Psoas muscle (tissue), 8 donors: ENCODE results near the gene BCL6B. TPM values are rescaled to one million over a fixed set of nuclear protein-coding genes. Genes with fewer than 3 reads are reported as not detected.

Experiments
- ATAC-seq, 4 donors: fragments of 200-7000 bp; cut with Tn5 transposase; one replicate each; pipeline ENCODE4 v1.9.1; 2020; ENCODE audit warnings: moderate library complexity in 3 of 4, mild to moderate bottlenecking in 2 of 4
- DNase-seq, 2 donors: peaks; one replicate each; pipeline ENCODE4 v3.0.0-alpha.2; 2020
- H3K27ac ChIP-seq: fragments of 200-600 bp; one replicate; pipeline ENCODE4 v1.8.0; 2022
- H3K27me3 ChIP-seq, 3 donors: fragments of 200-600 bp in 1 of 3; one replicate each; pipeline versions ENCODE4 v1.6.1 to v1.8.0; 2013 to 2022; ENCODE audit warnings: low read length in 2 of 3, mild to moderate bottlenecking in 2 of 3, moderate library complexity in 1 of 3; ENCODE audit not compliant: insufficient read depth in 3 of 3
- H3K36me3 ChIP-seq, 2 donors: fragments of 200-600 bp in 1 of 2; one replicate each; pipeline versions ENCODE4 v1.6.1 to v1.8.0; 2013 to 2022; ENCODE audit warnings: low read depth in 1 of 2, mild to moderate bottlenecking in 1 of 2, moderate library complexity in 1 of 2; ENCODE audit not compliant: insufficient read depth in 1 of 2
- H3K4me1 ChIP-seq: fragments of 200-600 bp; one replicate; pipeline ENCODE4 v1.8.0; 2022
- H3K4me3 ChIP-seq: fragments of 200-600 bp; one replicate; pipeline ENCODE4 v1.8.0; 2022; ENCODE audit warnings: mild to moderate bottlenecking
- H3K9me3 ChIP-seq: fragments of 200-600 bp; one replicate; pipeline ENCODE4 v1.8.0; 2022
- CTCF ChIP-seq: fragments of 200-600 bp; IDR thresholded peaks from one replicate; pipeline ENCODE4 v1.8.0; 2022; ENCODE audit warnings: antibody characterized with exemption
- WGBS, 3 donors: extraction: QIAGEN DNeasy Blood & Tissue Kit; methylation state at CpG; one replicate each; pipeline versions ENCODE4 v1.1.6 to v1.1.7; 2013; 5-methylcytosine and 5-hydroxymethylcytosine counted together
- intact Hi-C, 2 donors: fragments of 100-400 bp; cut with DNase I; formaldehyde crosslinking; loops; one replicate each; pipeline versions ENCODE4 v1.11.0 to v1.14.2; 2022
- polyA plus RNA-seq, 3 donors: library from polyadenylated mRNA; stranded (reverse); fragments of 200-250 nt; gene quantifications; one replicate each; pipeline ENCODE4 v1.2.3, GENCODE V29; 2013
- total RNA-seq, 4 donors: library from RNA; stranded (reverse); fragmentation: NEBNext Ultra II Directional in 2 of 4; extraction: Animal tissue kit (Norgen Biotek cat#: 25700) in 2 of 4; gene quantifications; one replicate each; pipeline versions ENCODE4 v1.2.1 to v1.2.4, GENCODE V29; 2021 to 2023
- donor health status: healthy with polysubstance abuse.
- donor health status: DM: no; HTN: no; CAD: no; lungs with moderate emphysema.
- donor health status: Bipolar disorder and iron deficiency.
- donor health status: healthy.
- donor health status: DM: yes; HTN: yes; CAD: no.
- donor health status: DM: no; HTN: no; CAD: no.
- donor health status: DM: no; HTN: no; CAD: no.
- donor health status: DM: yes; HTN: yes; CAD: no.

The BCL6B gene
- total and polyA plus RNA-seq, 7 donors: 2.0 to 11.9 (median 6.1) TPM

- Histone ChIP-seq H3K4me3 (peak overlapping the region; percentile 82), H3K36me3 (peaks cover 0 to 20% of the 10 kb centered on the region in 2 donors), H3K27me3 (no peaks in the 10 kb centered on the region), H3K4me1 (peaks cover 35% of the 10 kb centered on the region), H3K9me3 (no peaks in the 10 kb centered on the region), H3K27ac (peak overlapping the region; percentile 98)
- TF ChIP-seq CTCF: peak; percentile 73
- intact Hi-C loops: loop anchor here in 1 of 2 donors (5.0 kb wide), 1 partner anchor 362 kb away; the partner anchor contains the start of genes C17orf100 and MED31
- DNase-seq (peak; percentile 99), ATAC-seq (peak; percentile 89 to 91 (median 90))
- WGBS, 3 donors: 0% methylated on average over 45 to 75 of the region's 75 CpGs
These were observed 8.4 kb upstream of the BCL6B start for GRCh38 chr17:7014261-7014994.

GRCh38 chr17:7014995-7015958 lies 7.6 kb upstream of the BCL6B start:
- intact Hi-C loops: loop anchor here in 1 of 2 donors (5.0 kb wide), 1 partner anchor 363 kb away; the partner anchor contains the start of genes C17orf100 and MED31
- DNase-seq (no peak), ATAC-seq (peak in 1 of 4 donors; percentile 0)
- peak overlapping the region; percentile 82 for H3K4me3 ChIP-seq
- TF ChIP-seq CTCF: no peak
- no peaks in the 10 kb centered on the region for H3K9me3 ChIP-seq
- H3K27ac ChIP-seq: peak overlapping the region; percentile 98
- H3K4me1 ChIP-seq: peaks cover 35% of the 10 kb centered on the region
- H3K27me3 ChIP-seq: no peaks in the 10 kb centered on the region
- WGBS, 3 donors: 10 to 15% (median 12%) methylated on average over 45 to 56 of the region's 56 CpGs
- H3K36me3 ChIP-seq: peaks cover 0 to 12% of the 10 kb centered on the region in 2 donors

GRCh38 chr17:7016418-7016817 lies 6.4 kb upstream of the BCL6B start:
- WGBS, 3 donors: 81 to 88% (median 84%) methylated on average over 3 of the region's 3 CpGs
- intact Hi-C loops: no loop called here
- no peak for TF ChIP-seq CTCF

GRCh38 chr17:7016886-7017826 lies 5.7 kb upstream of the BCL6B start:
- Histone ChIP-seq H3K36me3 (peaks cover 0 to 12% of the 10 kb centered on the region in 2 donors), H3K9me3 (no peaks in the 10 kb centered on the region), H3K4me1 (peaks cover 30% of the 10 kb centered on the region), H3K4me3 (peak overlapping the region; percentile 70), H3K27ac (peak overlapping the region; percentile 80), H3K27me3 (peaks cover 0 to 1% (median 0%) of the 10 kb centered on the region in 3 donors)
- WGBS, 3 donors: 62 to 77% (median 64%) methylated on average over 20 of the region's 20 CpGs
- DNase-seq (no peak), ATAC-seq (no peak)
- intact Hi-C loops: no loop called here
- no peak for TF ChIP-seq CTCF

More at GRCh38 chr17:7016418-7016817, 6.4 kb upstream of the BCL6B start:
- Histone ChIP-seq H3K27me3 (no peaks in the 10 kb centered on the region), H3K4me1 (peaks cover 25% of the 10 kb centered on the region), H3K27ac (peak overlapping the region; percentile 98), H3K4me3 (no peak overlapping the region), H3K36me3 (peaks cover 0 to 12% of the 10 kb centered on the region in 2 donors), H3K9me3 (no peaks in the 10 kb centered on the region)
- DNase-seq (no peak), ATAC-seq (no peak)
